RPMI8226 (cell line): ENCODE data around the gene KIAA0825.
"Not testable (repeated sequence)": the region's sequence is repeated elsewhere in the genome, so short reads cannot be mapped to it uniquely, and the experiment has no call there.

Experiments
- DNase-seq: peaks from one replicate; pipeline ENCODE4 v3.0.0-alpha.2; 2015

KIAA0825 gene

DNA sequence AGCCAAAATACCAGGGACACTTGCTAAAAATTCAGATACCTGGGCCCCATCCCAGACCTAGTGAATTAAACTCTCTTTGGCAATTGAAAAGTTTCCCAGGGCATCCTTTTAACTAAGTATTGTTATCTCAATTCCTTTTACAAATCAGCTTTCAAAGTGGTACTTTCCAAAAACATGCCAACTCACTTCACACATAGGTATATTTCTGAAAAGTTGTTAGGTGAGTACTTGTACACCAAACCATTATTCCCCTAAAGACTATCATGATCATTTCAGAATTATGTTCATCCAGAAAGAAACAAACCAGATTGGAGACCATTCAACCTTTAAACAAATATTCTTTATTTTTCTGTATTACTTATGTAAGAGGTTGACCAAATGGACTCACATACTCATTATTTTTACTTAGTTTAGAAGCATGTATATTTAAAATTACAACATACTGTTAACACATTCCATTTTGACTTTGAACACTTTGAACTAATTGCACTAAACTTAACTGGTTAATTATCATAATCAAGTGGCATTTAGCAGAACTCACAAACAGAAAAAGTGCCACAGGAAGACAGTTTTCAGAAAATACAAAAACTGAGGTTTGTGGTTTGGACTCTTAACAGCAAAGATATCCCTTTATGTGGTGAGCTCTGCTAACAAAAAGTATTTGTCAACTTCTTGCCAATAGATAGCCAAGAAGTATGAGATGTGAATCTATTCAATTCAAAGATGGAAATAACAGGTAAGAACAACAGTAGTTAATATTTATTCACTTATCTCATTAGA, 40.7 kb downstream of the KIAA0825 start:
- DNase-seq: no peak

GRCh38 chr5:94575196-94575595, 43.2 kb downstream of the KIAA0825 start:
- DNase-seq: no peak

DNA sequence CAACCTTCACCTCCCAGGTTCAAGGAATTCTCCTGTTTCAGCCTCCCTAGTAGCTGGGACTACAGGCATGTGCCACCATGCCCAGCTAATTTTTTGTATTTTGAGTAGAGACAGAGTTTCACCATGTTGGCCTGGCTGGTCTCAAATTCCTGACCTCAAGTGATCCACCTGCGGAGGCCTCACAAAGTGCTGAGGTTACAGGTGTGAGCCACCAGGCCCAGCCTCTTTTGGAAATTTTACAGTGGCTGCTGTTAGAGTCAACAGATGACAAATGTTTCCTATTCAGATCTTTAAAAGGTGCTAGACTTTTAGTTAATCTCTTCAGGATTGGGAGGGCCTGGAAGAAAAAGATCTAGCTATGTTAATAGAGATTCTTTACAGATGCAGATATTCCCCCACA, 45.1 kb downstream of the KIAA0825 start:
- DNase-seq: not testable (repeated sequence)

DNA sequence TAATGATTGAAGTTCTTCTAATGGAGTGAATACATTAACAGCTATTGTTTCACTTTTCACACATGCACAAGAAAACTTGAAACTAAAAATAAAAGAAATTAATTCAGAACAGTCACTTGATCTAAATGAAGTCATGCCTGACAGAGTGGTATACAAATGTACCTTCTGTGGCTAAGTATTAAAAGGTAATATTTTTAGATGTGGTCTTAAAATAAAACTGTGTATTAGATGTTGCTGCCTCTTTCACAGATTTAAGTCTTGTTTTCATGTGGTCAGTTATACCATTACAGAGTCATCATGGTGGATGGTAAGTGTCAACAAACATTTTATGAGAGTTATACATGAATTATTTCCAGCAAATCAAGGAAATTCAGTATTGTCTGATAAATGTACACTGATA, 47.0 kb downstream of the KIAA0825 start:
- DNase-seq: no peak

- DNase-seq: no peak
These were observed 53.6 kb downstream of the KIAA0825 start for GRCh38 chr5:94564812-94565211.

- no peak for DNase-seq
These were observed 56.0 kb downstream of the KIAA0825 start for GRCh38 chr5:94562327-94562971.

- DNase-seq: no peak
These were observed 60.4 kb downstream of the KIAA0825 start for GRCh38 chr5:94558028-94558427.

DNA sequence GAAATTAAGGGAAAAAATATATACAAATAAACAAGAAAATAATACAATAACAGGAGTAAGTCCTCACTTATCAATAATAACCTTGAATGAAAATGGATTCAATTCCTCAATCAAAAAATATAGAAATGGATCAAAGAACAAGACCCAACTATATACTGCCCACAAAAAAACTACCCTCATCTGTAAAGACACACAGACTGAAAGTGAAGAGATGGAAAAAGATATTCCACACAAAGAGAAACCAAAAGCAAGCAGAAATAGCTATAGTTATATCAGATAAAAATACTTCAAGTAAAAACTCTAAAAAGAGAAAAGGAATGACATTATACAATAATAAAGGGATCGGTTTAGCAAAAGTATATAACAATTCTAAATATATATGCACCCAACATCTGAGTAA, 66.5 kb downstream of the KIAA0825 start:
- no peak for DNase-seq

DNA sequence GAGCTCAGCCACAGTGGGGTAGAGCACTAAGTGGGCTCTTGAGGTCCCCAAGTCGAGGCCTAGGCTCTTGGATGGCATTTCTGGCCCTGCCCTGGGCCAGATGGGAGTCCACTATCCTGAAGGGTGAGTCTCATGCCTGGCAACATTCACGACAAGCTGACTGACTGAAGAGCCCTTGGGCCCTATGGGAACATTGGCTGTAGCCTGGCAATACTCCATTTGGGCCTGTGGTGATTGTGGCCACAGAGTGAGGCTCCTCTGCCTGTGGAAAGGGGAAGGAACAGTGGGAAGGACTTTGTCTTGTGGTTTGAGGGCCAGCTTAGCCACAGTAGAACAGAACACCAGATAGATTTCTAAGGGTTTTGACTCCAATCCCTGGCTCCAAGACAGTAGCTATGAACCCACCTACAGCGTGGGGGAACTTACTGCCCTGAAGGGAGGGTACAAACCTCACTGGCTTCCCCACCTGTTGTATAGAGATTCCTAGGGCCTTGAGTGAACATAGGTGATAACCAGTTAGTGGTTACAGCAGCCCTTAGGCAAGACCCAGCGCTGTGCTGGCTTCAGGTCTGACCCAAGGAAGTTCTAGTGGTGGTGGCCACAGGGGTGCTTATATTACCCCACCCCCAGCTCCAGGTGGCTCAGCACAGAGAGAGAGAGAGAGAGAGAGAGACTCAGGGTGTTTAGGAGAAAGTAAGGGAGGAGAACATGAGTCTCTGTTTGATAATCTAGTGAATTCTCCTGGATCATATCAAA, 72.4 kb downstream of the KIAA0825 start:
- DNase-seq: no peak

DNA sequence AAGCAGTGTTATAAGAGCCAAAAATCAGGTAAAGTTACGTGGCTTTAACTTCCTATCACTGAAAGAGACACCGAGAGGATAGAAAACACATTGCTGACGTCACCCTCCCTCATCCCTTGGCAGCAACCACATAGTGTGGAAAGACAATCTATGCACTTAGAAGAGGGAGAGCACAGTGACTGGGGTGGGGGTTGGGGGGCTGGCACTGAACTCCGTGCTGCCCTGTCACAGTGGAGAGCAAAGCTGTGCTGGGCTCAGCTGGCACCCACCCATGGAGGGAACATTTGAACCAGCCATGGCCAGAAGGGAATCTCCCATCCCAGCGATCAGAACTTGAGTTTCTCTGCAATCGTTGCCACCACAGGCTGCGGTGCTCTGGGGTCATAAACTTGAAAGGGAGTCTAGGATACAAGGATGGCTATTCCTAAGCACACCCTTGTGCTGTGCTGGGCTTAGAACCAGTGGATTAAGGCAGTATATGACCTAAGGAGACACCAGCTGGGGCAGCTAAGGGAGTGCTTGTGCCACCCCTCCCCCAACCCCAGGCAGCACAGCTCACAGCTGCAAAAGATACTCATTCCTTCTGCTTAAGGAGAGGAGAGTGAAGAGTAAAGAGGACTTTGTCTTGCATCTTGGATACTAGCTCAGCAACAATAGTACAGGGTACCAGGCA, 73.4 kb downstream of the KIAA0825 start:
- DNase-seq: peak; percentile 23

GRCh38 chr5:94544031-94544650, 74.3 kb downstream of the KIAA0825 start:
- peak; percentile 79 for DNase-seq

GRCh38 chr5:94540856-94541494, 77.4 kb downstream of the KIAA0825 start:
- no peak for DNase-seq

GRCh38 chr5:94538260-94538659, 80.1 kb downstream of the KIAA0825 start:
- no peak for DNase-seq

DNA sequence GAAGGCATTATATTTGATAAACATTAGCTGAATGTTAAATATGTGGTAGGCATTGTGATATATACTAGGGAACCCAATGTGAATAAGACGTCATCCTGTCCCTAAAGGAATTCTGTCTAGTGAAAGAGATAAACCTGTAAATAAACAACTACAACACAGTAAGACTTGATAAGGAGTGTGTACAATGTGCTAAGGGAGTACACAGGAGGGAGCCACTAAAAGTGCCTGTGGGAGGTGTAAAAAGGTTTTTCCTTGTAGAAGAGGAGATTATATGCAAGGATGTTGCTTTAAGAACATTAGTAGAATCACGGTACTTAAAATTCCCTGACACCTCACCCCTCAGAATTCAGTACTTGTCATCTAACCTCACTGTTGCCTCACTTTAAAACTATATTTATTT, 91.7 kb downstream of the KIAA0825 start:
- no peak for DNase-seq

DNA sequence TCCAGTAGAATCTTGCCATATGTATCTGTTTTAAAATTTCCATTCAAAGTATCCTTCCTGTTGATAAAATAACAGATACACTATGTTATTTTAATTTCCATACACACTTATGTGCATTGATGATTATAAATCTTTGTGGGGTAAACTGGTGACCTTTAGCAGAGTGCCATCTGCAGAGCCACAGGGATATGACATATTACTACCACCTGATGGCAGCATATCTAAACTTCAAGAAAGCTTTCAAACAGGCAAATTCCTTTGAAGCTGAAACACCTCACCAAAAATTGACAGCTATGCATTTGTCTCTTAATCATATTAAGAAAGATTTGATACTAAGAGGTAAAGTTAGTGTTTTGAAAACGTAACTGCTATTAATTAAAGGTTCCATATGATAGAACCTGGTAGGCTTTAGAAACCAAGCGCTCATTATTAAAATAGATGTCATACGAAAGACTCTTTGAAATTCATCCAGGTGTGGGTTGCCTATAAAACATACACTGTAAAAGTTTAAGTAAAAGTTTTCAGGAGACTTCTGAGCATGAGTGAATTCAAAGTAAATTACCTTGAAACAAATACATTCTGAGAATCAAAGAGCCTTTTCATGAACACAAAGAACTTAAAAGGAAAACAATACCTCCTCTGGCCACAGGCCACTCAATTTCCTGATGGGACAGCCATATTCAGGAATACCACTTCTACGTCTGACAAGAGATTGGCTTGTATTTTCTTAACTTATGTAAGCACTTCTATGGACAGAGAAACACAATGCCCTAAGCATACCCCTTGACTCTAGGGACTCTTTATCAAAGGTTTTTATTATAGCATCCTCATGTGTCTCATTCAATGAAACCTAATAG, 93.3 kb downstream of the KIAA0825 start:
- peak; percentile 69 for DNase-seq

- no peak for DNase-seq
These were observed 95.4 kb downstream of the KIAA0825 start for GRCh38 chr5:94523018-94523417.

DNA sequence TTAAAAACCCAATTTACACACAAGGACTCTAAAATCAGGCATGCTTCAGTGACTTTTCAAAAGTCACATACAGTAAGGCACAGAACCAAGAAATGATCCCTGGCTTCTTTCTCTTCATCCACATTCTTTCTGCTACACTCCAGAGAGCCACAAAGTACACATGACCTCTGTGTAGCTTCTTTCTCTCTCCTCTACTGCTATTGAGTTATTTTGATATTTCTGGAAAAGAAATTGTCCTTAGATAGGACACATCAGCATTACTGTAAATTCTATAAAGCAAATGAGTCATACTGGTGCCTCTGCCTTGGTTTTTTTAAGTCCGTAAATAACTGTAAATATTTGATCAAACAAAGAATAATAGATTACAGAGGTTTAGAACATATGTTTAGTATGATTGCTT, 96.3 kb downstream of the KIAA0825 start:
- no peak for DNase-seq

- no peak for DNase-seq
These were observed 100.6 kb downstream of the KIAA0825 start for GRCh38 chr5:94517490-94518488.

DNA sequence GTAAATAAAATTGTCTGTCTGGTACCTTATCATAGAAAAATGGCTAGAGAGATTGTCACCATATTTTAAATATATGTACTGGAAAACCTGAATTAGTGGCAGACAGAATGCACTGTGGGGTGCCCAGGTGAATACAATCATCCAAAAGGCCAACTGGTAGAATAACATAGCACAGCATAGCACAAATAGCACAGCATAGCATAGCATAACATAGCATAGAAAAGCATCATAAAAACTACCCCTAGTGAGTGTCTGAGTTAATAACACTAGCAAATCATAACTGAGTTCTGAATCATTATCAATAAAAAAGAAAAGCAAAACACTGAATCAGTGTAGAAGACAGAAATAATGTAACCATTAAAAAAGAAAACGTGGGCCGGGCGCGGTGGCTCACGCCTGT, 102.3 kb downstream of the KIAA0825 start:
- DNase-seq: no peak
